ENCODE measurements around the gene CNTN6.

CNTN6 gene

DNA sequence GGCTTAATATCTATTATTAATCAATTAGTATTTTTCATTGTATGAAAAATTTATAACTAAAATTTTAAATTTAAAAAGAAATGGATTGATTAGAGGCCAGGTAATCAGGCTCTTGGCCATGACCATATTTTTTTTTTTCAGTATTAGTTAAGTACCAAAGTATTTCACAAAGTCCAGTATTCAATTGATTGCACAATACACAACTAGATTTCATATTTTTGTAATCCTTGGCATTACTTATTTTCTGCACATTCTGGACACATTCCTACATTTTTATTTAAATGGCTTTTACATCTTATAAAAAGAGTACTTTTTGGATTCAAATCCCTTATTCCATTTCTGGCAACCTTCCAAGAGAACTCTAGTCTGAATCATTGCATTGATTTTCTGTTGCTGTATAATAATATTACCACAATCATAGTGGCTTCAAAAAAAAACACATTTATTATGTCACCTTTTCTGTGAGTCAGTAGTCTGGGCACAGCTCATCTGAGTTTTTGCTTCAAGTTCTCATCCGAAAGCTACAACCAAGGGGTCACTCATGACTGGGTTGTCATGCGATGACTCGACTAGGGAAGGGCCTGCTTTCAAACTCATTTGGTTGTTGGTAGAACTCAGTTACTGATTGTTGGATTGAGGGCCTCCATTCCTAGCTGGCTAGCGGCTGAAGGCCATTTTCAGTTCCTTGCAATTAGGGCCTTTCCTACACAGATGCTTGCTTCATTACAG is 90.7 kb downstream of the CNTN6 start:
- DNase-seq, result no peak

- no peak for DNase-seq
Observed at GRCh38 chr3:1190569-1190968, 97.7 kb downstream of the CNTN6 start.

DNA sequence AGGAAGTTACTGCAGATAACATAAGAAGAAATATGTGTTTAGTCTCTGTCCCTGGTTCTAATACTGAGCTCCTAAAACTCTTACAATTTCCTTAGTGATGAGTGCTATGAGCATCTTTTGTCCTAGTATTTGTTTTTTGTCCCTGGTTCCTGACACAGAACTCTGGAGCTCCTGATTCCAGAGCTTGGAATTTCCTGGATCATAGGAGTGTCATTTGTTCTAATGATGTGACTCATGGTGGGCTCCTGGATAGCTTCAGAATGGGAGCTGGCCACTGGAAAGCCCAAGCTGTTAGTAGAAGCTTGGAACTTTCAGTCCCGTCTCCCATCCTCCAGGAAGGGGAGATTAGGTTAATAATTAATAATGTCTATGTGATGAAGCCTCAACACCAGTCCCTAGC is 98.2 kb downstream of the CNTN6 start:
- no peak for DNase-seq

- no peak for DNase-seq
Observed at GRCh38 chr3:1195947-1196346, 103.1 kb downstream of the CNTN6 start.

- DNase-seq, result no peak
Observed at GRCh38 chr3:1197051-1197450, 104.2 kb downstream of the CNTN6 start.

- no peak for DNase-seq
Observed at GRCh38 chr3:1200371-1200770, 107.5 kb downstream of the CNTN6 start.

- no peak for DNase-seq
Observed at GRCh38 chr3:1207904-1208303, 115.1 kb downstream of the CNTN6 start.

DNA sequence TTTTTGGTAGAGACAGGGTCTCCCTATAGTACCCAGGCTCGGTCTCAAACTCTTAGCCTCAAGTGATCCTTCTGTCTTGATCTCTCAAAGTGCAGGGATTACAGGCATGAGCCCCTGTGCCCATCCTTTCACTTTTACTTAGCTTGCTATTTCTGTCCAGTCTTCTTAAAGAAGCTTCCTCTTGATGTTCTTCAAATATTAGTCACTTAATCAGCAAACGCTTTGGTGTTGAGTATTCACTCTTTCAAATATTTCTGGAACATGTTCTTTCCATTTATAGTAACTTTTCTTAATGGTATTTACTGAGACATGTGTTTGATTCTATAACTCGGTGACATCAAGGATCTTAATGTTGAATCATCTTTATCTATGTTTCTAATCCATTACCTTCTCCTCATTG is 122.1 kb downstream of the CNTN6 start:
- no peak for DNase-seq

- no peak for DNase-seq
Observed at GRCh38 chr3:1216856-1217255, 124.0 kb downstream of the CNTN6 start.

- no peak for DNase-seq
Observed at GRCh38 chr3:1227111-1227510, 134.3 kb downstream of the CNTN6 start.

DNA sequence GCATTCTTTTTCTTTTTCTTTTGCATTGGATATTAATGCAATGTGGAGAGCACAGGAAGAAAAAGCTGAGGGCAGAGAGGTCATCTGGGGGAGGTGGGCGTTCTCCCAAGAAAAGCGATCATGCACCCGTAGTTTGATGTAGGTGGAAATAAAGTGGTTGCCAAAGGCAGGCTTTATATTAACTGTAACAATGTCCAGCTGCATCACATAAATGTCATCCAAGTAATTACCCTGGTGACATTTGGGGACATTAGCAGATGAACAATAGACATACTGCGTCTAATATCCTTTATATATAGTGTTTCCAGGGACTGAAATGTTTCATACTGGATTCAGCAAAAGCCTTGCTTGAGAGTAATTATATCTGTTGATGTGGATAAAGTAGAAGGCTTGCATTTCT is 135.5 kb downstream of the CNTN6 start:
- DNase-seq, result no peak

DNA sequence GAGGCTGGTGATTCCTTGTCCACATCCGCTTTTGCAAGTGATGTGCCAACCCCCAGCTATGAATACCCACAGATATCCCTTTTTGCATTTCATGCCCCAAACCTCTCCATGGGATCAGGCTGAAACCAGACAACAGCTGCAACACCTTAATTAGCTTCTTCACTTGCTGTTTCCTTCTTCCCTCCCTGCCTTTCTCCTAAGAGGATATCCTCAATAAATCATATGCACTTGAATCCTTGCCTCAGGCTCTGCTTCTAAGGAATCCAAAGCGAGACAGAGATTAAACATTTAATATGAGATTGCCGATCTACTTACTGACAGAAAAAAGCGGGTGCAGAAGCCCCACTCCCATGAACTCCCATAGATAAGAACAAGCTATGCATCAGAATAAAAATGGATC is 138.1 kb downstream of the CNTN6 start:
- no peak for DNase-seq

DNA sequence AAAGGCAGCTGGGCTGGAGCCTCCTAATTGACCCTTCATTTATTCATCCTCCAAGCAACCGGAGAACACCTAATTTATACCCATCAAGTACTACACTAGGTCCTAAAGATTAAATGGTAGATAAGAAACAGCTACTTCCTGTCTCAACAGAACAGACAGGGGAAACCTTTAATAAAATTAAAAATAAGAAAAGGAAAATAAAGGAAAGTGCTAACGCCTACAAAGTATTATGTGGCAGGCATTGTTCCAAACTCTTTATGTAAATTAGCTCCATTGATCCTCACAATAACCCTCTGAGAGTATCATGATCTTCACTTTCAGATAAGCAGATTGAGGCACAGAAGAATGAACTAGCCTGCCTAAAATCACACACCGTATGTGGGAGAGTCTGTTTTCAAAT is 139.5 kb downstream of the CNTN6 start:
- no peak for DNase-seq

DNA sequence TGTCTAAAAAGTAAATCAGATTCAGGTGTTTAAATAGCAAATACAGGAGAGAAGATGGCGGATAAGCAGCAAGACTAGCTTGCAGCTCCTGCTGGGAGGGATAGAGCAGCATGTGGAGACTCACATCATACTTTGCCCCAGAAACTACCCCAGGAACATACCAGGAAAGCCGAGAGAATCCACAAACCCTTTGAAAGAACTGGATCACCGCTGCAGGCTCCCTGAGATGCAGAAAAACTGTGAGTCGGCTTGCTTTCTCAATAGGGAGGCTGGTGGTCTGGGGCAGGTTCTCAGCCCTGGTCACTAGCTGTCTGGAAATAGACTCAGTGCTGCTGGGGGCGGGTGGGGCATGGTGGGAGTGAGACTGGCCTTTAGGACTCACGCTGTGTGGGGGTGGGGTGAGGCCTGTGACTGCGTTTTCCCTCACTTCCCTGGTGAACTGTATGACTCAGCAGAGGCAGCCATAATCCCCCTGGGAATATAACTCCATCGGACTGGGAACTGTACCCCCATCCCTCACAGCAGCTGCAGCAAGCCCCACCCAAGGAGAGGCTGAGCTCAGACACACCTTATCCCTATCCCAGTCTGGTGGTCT is 142.8 kb downstream of the CNTN6 start:
- DNase-seq, result no peak

DNA sequence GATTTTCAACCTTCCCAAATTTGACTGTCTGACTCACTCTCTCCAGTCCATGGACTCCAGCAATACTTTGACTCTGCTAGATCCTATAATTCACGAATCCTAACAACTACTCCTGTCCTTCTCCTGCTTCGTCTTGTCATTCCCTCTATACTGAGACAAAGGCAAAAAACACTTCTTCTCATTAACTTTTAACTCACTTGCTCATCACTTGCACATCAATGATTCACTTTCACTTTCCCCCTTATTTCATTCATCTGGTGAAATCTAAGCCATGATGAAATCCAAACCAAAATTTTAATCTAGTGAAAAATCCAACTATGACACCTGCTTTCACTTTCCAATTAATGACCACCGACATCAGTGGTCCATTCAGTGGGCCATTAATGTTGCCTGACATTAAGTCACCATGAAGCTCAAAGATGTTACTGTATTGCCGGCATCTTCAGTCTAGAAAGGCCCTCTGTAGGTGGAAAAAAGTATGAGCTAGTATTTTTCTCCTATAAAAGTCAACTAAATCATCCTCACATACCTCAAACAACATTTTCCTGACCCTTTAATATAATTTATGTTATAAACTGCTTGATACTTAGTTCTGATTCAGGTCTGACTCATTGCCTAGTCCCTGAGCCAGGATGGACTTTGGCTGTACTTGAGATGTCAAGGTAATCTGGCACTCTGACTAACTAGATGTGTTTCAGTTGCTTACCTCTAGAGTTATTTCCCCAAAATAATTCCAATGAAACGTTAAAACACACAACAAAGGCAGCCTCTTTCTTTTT is 158.6 kb downstream of the CNTN6 start:
- no peak for DNase-seq

DNA sequence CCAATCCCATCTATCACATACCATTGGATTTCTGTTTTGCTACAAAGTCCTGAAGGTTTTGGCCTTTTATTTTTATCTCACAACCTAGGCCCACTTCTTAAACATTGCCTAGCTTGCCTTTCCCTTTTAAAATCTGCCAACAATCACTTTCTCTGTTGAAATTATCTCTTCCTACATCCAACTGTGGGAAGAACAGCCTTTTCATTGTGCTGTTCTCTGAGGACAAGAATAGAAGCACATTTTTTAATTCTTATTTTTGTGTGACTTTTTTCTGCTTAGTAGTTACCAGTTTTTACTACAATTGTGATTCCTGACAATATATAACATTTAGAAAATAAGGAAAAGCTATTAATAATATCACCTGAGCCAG is 159.2 kb downstream of the CNTN6 start:
- no peak for DNase-seq

GRCh38 chr3:1262246-1262645 is 169.4 kb downstream of the CNTN6 start:
- no peak for DNase-seq

DNA sequence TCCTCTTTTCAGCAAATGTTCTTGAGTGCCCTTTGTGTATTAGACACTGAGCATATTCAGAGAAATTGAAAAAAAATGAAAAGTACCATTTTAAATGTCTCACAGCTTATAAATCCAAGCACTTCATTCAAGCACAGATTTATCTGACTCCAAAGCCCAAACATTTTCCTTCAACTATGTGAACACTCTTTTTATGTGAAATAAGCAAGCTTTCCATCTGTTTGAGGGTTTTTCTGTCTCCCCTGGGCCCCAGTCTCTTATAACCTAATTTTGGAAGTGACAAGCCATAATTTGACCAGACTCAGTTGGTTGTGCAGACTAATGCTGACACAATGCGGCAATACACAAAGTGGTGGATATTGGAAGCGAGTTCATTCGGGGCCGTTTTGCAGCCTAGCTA is 170.3 kb downstream of the CNTN6 start:
- no peak for DNase-seq

GRCh38 chr3:1269808-1270207 is 177.0 kb downstream of the CNTN6 start:
- DNase-seq, result no peak

- no peak for DNase-seq
Observed at GRCh38 chr3:1272546-1273265, 179.9 kb downstream of the CNTN6 start.

- no peak for DNase-seq
Observed at GRCh38 chr3:1275495-1275894, 182.7 kb downstream of the CNTN6 start.

DNA sequence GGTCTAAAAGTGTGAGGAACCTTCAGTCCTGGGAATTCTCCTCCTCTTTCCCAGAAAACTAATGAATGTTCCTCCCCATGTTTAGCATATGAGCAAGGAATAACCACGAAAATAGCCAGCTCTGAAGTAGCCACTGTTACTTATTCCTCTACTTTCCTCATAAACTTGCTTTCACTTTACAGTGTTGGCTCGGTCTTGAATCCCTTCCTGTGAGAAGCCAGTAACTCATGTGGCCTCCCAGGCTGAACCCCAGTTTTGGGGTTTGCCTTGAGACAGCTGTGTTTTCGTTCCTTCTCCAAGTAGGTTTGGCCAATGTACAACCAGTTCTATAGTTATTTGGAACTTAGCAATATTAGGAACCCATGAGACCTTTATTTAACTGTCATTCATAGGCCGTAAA is 195.0 kb downstream of the CNTN6 start:
- no peak for DNase-seq

GRCh38 chr3:1288805-1289494 is 196.1 kb downstream of the CNTN6 start:
- DNase-seq, result no peak
